Measurements from ENCODE around the gene TIAM1.

TIAM1 gene

DNA sequence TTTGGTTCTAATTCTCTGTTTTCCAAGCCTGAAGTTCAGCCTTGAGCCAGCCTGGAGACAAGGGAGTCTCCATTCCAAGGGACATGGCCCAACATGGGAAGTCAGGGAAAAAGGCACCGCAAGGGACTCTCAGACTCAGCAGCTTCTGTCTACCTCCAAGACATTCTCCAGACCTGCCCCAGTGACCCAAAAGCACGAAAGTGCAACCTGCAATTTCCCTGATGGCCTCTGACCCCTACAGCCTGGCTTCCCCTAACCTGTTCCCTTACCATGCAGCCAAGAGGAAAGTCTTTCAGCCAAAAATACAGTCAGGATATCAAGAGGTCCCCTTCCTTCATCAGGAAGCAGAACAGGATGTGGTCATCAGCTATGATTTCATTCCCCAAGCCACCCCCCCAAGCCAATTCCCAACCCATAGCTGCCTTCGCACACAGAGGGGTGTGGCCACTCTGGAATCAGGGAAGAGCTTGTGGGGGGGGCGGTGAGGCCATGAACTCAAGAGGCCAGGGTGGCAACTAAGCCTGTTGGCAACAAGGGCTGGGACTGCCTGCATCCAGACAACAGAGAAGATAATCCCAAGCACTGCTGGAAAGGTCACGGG lies 59.2 kb downstream of the TIAM1 start:
- TF ChIP-seq, protein P1, sequence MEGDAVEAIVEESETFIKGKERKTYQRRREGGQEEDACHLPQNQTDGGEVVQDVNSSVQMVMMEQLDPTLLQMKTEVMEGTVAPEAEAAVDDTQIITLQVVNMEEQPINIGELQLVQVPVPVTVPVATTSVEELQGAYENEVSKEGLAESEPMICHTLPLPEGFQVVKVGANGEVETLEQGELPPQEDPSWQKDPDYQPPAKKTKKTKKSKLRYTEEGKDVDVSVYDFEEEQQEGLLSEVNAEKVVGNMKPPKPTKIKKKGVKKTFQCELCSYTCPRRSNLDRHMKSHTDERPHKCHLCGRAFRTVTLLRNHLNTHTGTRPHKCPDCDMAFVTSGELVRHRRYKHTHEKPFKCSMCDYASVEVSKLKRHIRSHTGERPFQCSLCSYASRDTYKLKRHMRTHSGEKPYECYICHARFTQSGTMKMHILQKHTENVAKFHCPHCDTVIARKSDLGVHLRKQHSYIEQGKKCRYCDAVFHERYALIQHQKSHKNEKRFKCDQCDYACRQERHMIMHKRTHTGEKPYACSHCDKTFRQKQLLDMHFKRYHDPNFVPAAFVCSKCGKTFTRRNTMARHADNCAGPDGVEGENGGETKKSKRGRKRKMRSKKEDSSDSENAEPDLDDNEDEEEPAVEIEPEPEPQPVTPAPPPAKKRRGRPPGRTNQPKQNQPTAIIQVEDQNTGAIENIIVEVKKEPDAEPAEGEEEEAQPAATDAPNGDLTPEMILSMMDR (IDR thresholded peaks at IDR 0.05; ENCODE audit: low read depth, low read length, missing control alignments), result no peak
- no peak overlapping the region for H3K4me3 ChIP-seq (ENCODE audit: low read depth, low read length)
- no peak for DNase-seq (ENCODE audit: low read depth)

DNA sequence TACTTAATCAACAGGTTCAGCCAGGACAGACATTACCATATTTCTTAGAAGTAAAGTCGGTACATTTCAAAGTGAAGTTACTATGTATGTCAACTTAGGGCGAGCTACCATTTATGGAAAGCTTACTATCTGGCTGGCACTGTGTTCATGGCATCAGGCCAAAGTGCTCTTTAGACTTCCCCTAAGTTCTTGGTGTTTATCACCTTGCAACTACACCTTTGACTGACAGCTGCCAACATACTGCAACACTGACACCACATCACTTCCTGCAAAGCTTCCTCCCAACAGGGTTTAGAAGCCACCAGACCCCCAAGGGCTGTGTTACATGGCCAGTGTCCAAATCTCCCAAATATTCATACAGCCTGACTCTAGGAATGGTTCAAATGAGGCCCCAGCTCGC lies 61.0 kb downstream of the TIAM1 start:
- TF ChIP-seq, protein P1 (IDR thresholded peaks at IDR 0.05; ENCODE audit: low read depth, low read length, missing control alignments), result no peak
- no peak for DNase-seq (ENCODE audit: low read depth)
- no peak overlapping the region for H3K4me3 ChIP-seq (ENCODE audit: low read depth, low read length)

GRCh38 chr21:31282095-31282709 lies 61.9 kb downstream of the TIAM1 start:
- DNase-seq (ENCODE audit: low read depth), result no peak
- TF ChIP-seq, protein P1 (IDR thresholded peaks at IDR 0.05; ENCODE audit: low read depth, low read length, missing control alignments), result no peak
- no peak overlapping the region for H3K4me3 ChIP-seq (ENCODE audit: low read depth, low read length)

GRCh38 chr21:31281561-31281960 lies 62.5 kb downstream of the TIAM1 start:
- H3K4me3 ChIP-seq (ENCODE audit: low read depth, low read length), result no peak overlapping the region
- TF ChIP-seq, protein P1 (IDR thresholded peaks at IDR 0.05; ENCODE audit: low read depth, low read length, missing control alignments), result no peak
- no peak for DNase-seq (ENCODE audit: low read depth)

GRCh38 chr21:31279986-31280385 lies 64.1 kb downstream of the TIAM1 start:
- TF ChIP-seq, protein P1 (IDR thresholded peaks at IDR 0.05; ENCODE audit: low read depth, low read length, missing control alignments), result no peak
- no peak for DNase-seq (ENCODE audit: low read depth)
- no peak overlapping the region for H3K4me3 ChIP-seq (ENCODE audit: low read depth, low read length)

- no peak for DNase-seq (ENCODE audit: low read depth)
- TF ChIP-seq, protein P1 (IDR thresholded peaks at IDR 0.05; ENCODE audit: low read depth, low read length, missing control alignments), result no peak
- no peak overlapping the region for H3K4me3 ChIP-seq (ENCODE audit: low read depth, low read length)
Observed at GRCh38 chr21:31279214-31279613, 64.8 kb downstream of the TIAM1 start.

Measured in GM12864 (cell line).